Large intestine (tissue), 3 donors: ENCODE measurements around the gene COL18A1. TPM values are rescaled to one million over a fixed set of nuclear protein-coding genes. Genes with fewer than 3 reads are reported as not detected.

Source experiments
- DNase-seq, 2 donors: peaks; one replicate each; pipeline versions ENCODE4 v3.0.0 to v3.0.0-alpha.2; 2013
- H3K27ac ChIP-seq: one replicate; pipeline ENCODE4 v1.5.1; 2013; ENCODE audit warnings: low read length
- H3K27me3 ChIP-seq: 2 replicates; pipeline ENCODE4 v1.6.1; 2013; ENCODE audit warnings: low read length; ENCODE audit not compliant: control insufficient read depth, insufficient read depth
- H3K36me3 ChIP-seq: 2 replicates; pipeline ENCODE4 v1.6.1; 2013; ENCODE audit warnings: low read length; ENCODE audit not compliant: control insufficient read depth, insufficient read depth
- H3K4me1 ChIP-seq: one replicate; pipeline ENCODE4 v1.6.1; 2013; ENCODE audit warnings: low read length; ENCODE audit not compliant: control insufficient read depth, insufficient read depth
- H3K4me3 ChIP-seq: one replicate; pipeline ENCODE4 v1.5.1; 2013; ENCODE audit warnings: low read length
- H3K9me3 ChIP-seq: one replicate; pipeline ENCODE4 v1.6.1; 2013; ENCODE audit warnings: mild to moderate bottlenecking, low read depth, low read length, moderate library complexity; ENCODE audit not compliant: control insufficient read depth
- WGBS: methylation state at CpG from one replicate; pipeline ENCODE4 v1.1.5; 2013; ENCODE audit warnings: low lambda C conversion rate; ENCODE audit not compliant: insufficient coverage; 5-methylcytosine and 5-hydroxymethylcytosine counted together
- polyA plus RNA-seq: library from polyadenylated mRNA; unstranded; fragments of 120-200 nt; gene quantifications from one replicate; pipeline ENCODE4 v1.2.1, GENCODE V29; 2013

COL18A1 gene
- polyA plus RNA-seq, 1 donor = 44.4 TPM

GRCh38 chr21:45486443-45487160 is 81.6 kb downstream of the COL18A1 start:
- WGBS = 100% methylated on average over 1 of the region's 29 CpGs
- H3K27me3 ChIP-seq = no peaks in the 10 kb centered on the region
- no peaks in the 10 kb centered on the region for H3K9me3 ChIP-seq
- H3K27ac ChIP-seq = no peak overlapping the region
- no peaks in the 10 kb centered on the region for H3K4me1 ChIP-seq
- H3K36me3 ChIP-seq = peaks cover 2% of the 10 kb centered on the region
- no peak overlapping the region for H3K4me3 ChIP-seq
- DNase-seq = no peak

GRCh38 chr21:45487161-45487806 is 82.3 kb downstream of the COL18A1 start:
- H3K36me3 ChIP-seq = peaks cover 2% of the 10 kb centered on the region
- no CpG with 5 or more reads among the region's 33 CpGs for WGBS

GRCh38 chr21:45487891-45488600 is 83.1 kb downstream of the COL18A1 start:
- DNase-seq = no peak
- no peaks in the 10 kb centered on the region for H3K9me3 ChIP-seq
- no peak overlapping the region for H3K4me3 ChIP-seq
- no peaks in the 10 kb centered on the region for H3K36me3 ChIP-seq
- no peaks in the 10 kb centered on the region for H3K4me1 ChIP-seq
- no peaks in the 10 kb centered on the region for H3K27me3 ChIP-seq
- 87% methylated on average over 4 of the region's 18 CpGs for WGBS
- no peak overlapping the region for H3K27ac ChIP-seq

More at GRCh38 chr21:45487161-45487806, 82.3 kb downstream of the COL18A1 start:
- Histone ChIP-seq H3K27me3 (no peaks in the 10 kb centered on the region), H3K4me1 (no peaks in the 10 kb centered on the region), H3K27ac (no peak overlapping the region), H3K9me3 (no peaks in the 10 kb centered on the region), H3K4me3 (no peak overlapping the region)
- DNase-seq = no peak

- Histone ChIP-seq H3K27me3 (no peaks in the 10 kb centered on the region), H3K9me3 (no peaks in the 10 kb centered on the region), H3K27ac (no peak overlapping the region), H3K4me3 (no peak overlapping the region), H3K36me3 (no peaks in the 10 kb centered on the region), H3K4me1 (no peaks in the 10 kb centered on the region)
- DNase-seq = no peak
- no CpG with 5 or more reads among the region's 36 CpGs for WGBS
Observed at GRCh38 chr21:45488931-45489721, 84.2 kb downstream of the COL18A1 start.

- no peaks in the 10 kb centered on the region for H3K36me3 ChIP-seq
- WGBS = no CpG with 5 or more reads among the region's 9 CpGs
- no peaks in the 10 kb centered on the region for H3K27me3 ChIP-seq
- no peaks in the 10 kb centered on the region for H3K4me1 ChIP-seq
- no peak overlapping the region for H3K27ac ChIP-seq
- no peaks in the 10 kb centered on the region for H3K9me3 ChIP-seq
- no peak overlapping the region for H3K4me3 ChIP-seq
- DNase-seq = no peak
Observed at GRCh38 chr21:45489722-45489982, 84.7 kb downstream of the COL18A1 start.

GRCh38 chr21:45490049-45490731 is 85.2 kb downstream of the COL18A1 start:
- Histone ChIP-seq H3K9me3 (no peaks in the 10 kb centered on the region), H3K4me1 (no peaks in the 10 kb centered on the region), H3K27ac (no peak overlapping the region), H3K27me3 (no peaks in the 10 kb centered on the region), H3K4me3 (no peak overlapping the region), H3K36me3 (no peaks in the 10 kb centered on the region)
- 93% methylated on average over 3 of the region's 29 CpGs for WGBS
- no peak for DNase-seq

- no peaks in the 10 kb centered on the region for H3K36me3 ChIP-seq
- no peak overlapping the region for H3K4me3 ChIP-seq
- no peaks in the 10 kb centered on the region for H3K4me1 ChIP-seq
- no peak for DNase-seq
- H3K27ac ChIP-seq = no peak overlapping the region
- no peaks in the 10 kb centered on the region for H3K27me3 ChIP-seq
- no peaks in the 10 kb centered on the region for H3K9me3 ChIP-seq
- no CpG with 5 or more reads among the region's 20 CpGs for WGBS
Observed at GRCh38 chr21:45491056-45491455, 86.1 kb downstream of the COL18A1 start.

GRCh38 chr21:45491623-45492022 is 86.7 kb downstream of the COL18A1 start:
- DNase-seq = no peak
- H3K4me1 ChIP-seq = no peaks in the 10 kb centered on the region
- H3K27ac ChIP-seq = no peak overlapping the region
- WGBS = no CpG with 5 or more reads among the region's 9 CpGs
- H3K4me3 ChIP-seq = no peak overlapping the region
- no peaks in the 10 kb centered on the region for H3K36me3 ChIP-seq
- no peaks in the 10 kb centered on the region for H3K9me3 ChIP-seq
- no peaks in the 10 kb centered on the region for H3K27me3 ChIP-seq

GRCh38 chr21:45492765-45493164 is 87.8 kb downstream of the COL18A1 start:
- no peaks in the 10 kb centered on the region for H3K27me3 ChIP-seq
- no peak for DNase-seq
- H3K9me3 ChIP-seq = no peaks in the 10 kb centered on the region
- H3K27ac ChIP-seq = no peak overlapping the region
- no peak overlapping the region for H3K4me3 ChIP-seq
- no peaks in the 10 kb centered on the region for H3K4me1 ChIP-seq
- no CpG with 5 or more reads among the region's 20 CpGs for WGBS
- no peaks in the 10 kb centered on the region for H3K36me3 ChIP-seq
